Thoracic aorta (tissue), 2 donors: ENCODE measurements around the gene HCST. TPM values are rescaled to one million over a fixed set of nuclear protein-coding genes. Genes with fewer than 3 reads are reported as not detected.

Experiments
- ATAC-seq: fragments of 150-250 bp; one replicate; pipeline ENCODE4 v1.8.0; 2017; ENCODE audit warnings: low read depth; ENCODE audit not compliant: insufficient number of reproducible peaks, low FRiP score
- DNase-seq: peaks from one replicate; pipeline ENCODE4 v3.0.0-alpha.2; 2020; ENCODE audit warnings: low spot score
- H3K27ac ChIP-seq, 2 donors: fragments of 200-600 bp; sonication (generic); 1 replicate in 1 of 2; 2 replicates in 1 of 2; pipeline ENCODE4 v1.5.1; 2016; ENCODE audit warnings: mild to moderate bottlenecking in 2 of 2, moderate library complexity in 2 of 2
- H3K27me3 ChIP-seq: fragments of 200-600 bp; sonication (generic); replicated peaks from 2 replicates; pipeline ENCODE4 v1.6.0; 2016; ENCODE audit warnings: mild to moderate bottlenecking; ENCODE audit not compliant: insufficient read depth
- H3K36me3 ChIP-seq: fragments of 200-600 bp; sonication (generic); one replicate; pipeline ENCODE4 v1.5.1; 2016
- H3K4me1 ChIP-seq, 2 donors: fragments of 200-600 bp; sonication (generic); 1 replicate in 1 of 2; 2 replicates in 1 of 2; pipeline versions ENCODE4 v1.5.1 to v1.6.0; 2016; ENCODE audit warnings: low read depth in 2 of 2, mild to moderate bottlenecking in 1 of 2; ENCODE audit not compliant: control insufficient read depth in 1 of 2
- H3K4me3 ChIP-seq: fragments of 200-600 bp; sonication (generic); 2 replicates; pipeline ENCODE4 v1.5.1; 2016; ENCODE audit warnings: mild to moderate bottlenecking
- H3K9me3 ChIP-seq: fragments of 200-600 bp; sonication (generic); 2 replicates; pipeline ENCODE4 v1.5.1; 2016
- total RNA-seq, 2 donors: library from RNA; depleted of rRNA; stranded (reverse); fragments of >200 nt; gene quantifications; one replicate each; pipeline versions ENCODE4 v1.1.0 to v1.2.3, GENCODE V29; 2016
- TF ChIP-seq, protein P1 (sequence below): fragments of 200-600 bp; sonication (generic); IDR thresholded peaks from one replicate; pipeline ENCODE4 v1.5.1; 2019; ENCODE audit warnings: antibody characterized with exemption

HCST gene
- total RNA-seq, 2 donors from 2014 or later: 4.5 to 13.2 TPM

- Histone ChIP-seq H3K27me3 (peaks cover 10% of the 10 kb centered on the region), H3K4me3 (no peak overlapping the region)
- no peak for ATAC-seq
Measured at GRCh38 chr19:35859414-35859813, 42.9 kb upstream of the HCST start.

GRCh38 chr19:35860436-35860817, 41.9 kb upstream of the HCST start:
- no peak for DNase-seq
- TF ChIP-seq, protein P1, sequence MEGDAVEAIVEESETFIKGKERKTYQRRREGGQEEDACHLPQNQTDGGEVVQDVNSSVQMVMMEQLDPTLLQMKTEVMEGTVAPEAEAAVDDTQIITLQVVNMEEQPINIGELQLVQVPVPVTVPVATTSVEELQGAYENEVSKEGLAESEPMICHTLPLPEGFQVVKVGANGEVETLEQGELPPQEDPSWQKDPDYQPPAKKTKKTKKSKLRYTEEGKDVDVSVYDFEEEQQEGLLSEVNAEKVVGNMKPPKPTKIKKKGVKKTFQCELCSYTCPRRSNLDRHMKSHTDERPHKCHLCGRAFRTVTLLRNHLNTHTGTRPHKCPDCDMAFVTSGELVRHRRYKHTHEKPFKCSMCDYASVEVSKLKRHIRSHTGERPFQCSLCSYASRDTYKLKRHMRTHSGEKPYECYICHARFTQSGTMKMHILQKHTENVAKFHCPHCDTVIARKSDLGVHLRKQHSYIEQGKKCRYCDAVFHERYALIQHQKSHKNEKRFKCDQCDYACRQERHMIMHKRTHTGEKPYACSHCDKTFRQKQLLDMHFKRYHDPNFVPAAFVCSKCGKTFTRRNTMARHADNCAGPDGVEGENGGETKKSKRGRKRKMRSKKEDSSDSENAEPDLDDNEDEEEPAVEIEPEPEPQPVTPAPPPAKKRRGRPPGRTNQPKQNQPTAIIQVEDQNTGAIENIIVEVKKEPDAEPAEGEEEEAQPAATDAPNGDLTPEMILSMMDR: no peak
- no peaks in the 10 kb centered on the region for H3K36me3 ChIP-seq
- peaks cover 0 to 15% of the 10 kb centered on the region in 2 donors for H3K4me1 ChIP-seq
- H3K27ac ChIP-seq: no peak overlapping the region
- ATAC-seq: no peak
- no peaks in the 10 kb centered on the region for H3K9me3 ChIP-seq
- H3K4me3 ChIP-seq: no peak overlapping the region
- peaks cover 10% of the 10 kb centered on the region for H3K27me3 ChIP-seq

More at GRCh38 chr19:35859414-35859813, 42.9 kb upstream of the HCST start:
- no peak for DNase-seq
- TF ChIP-seq, protein P1: no peak
- no peak overlapping the region for H3K27ac ChIP-seq
- no peaks in the 10 kb centered on the region for H3K36me3 ChIP-seq
- peaks cover 0 to 15% of the 10 kb centered on the region in 2 donors for H3K4me1 ChIP-seq
- no peaks in the 10 kb centered on the region for H3K9me3 ChIP-seq

GRCh38 chr19:35860818-35861639, 41.3 kb upstream of the HCST start:
- no peak for ATAC-seq
- H3K36me3 ChIP-seq: no peaks in the 10 kb centered on the region

DNA sequence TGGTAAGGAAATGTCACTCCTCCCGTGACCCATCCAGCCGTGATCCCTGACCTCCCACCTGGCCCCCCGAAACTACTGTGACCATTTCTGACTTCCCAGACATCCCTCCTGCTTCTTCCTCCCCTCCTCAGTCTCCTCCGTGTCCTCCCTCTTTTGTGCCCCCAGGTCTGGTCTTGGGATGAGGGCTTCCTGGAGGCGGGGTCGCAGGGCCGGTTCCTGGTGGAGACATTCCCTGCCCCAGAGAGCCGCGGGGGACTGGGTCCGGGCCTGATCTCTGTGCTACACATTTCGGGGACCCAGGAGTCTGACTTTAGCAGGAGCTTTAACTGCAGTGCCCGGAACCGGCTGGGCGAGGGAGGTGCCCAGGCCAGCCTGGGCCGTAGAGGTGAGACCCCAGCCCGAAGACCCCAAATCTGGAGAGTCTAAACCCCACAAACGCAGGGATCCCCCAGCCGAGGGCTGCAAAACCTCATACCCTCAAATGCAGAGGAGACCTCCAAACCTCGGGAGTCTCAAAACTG, 40.6 kb upstream of the HCST start:
- Histone ChIP-seq H3K36me3 (no peaks in the 10 kb centered on the region), H3K4me1 (peaks cover 0 to 6% of the 10 kb centered on the region in 2 donors), H3K27ac (no peak overlapping the region), H3K9me3 (no peaks in the 10 kb centered on the region), H3K27me3 (peaks cover 6% of the 10 kb centered on the region), H3K4me3 (no peak overlapping the region)
- DNase-seq (no peak), ATAC-seq (no peak)
- TF ChIP-seq, protein P1: no peak

More at GRCh38 chr19:35860818-35861639, 41.3 kb upstream of the HCST start:
- Histone ChIP-seq H3K27me3 (peaks cover 10% of the 10 kb centered on the region), H3K9me3 (no peaks in the 10 kb centered on the region), H3K4me3 (no peak overlapping the region), H3K27ac (no peak overlapping the region), H3K4me1 (peaks cover 0 to 13% of the 10 kb centered on the region in 2 donors)
- TF ChIP-seq, protein P1: no peak
- no peak for DNase-seq

DNA sequence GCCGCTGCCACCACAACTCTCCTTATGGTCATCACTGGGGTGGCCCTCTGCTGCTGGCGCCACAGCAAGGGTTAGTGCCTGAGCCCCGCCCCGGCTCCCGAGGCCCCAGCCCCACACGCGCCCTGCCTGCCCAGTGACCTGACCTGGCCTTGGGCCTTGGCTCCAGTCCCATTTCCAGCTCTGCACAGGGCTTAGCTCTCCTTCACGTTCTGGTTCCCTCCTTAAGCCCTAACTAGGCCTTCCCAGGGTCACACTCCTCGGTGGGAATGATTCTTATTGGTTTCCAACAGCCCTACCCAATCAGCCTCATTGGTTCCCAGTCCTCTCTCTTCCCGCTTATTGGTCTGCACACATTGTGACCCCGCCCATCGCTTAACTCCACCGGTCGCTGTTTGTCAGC, 39.8 kb upstream of the HCST start:
- no peaks in the 10 kb centered on the region for H3K27me3 ChIP-seq
- H3K4me1 ChIP-seq: no peaks in the 10 kb centered on the region
- no peak overlapping the region for H3K4me3 ChIP-seq
- TF ChIP-seq, protein P1: no peak
- H3K36me3 ChIP-seq: no peaks in the 10 kb centered on the region
- H3K27ac ChIP-seq: no peak overlapping the region
- ATAC-seq (no peak), DNase-seq (no peak)
- no peaks in the 10 kb centered on the region for H3K9me3 ChIP-seq
